H4 (cell line): Measurements from ENCODE around the gene MAPK4. TPM values are rescaled to one million over a fixed set of nuclear protein-coding genes. Genes with fewer than 3 reads are reported as not detected.

Source experiments
- DNase-seq: peaks from one replicate; pipeline ENCODE4 v3.0.0-alpha.2; 2015; ENCODE audit warnings: low spot score
- total RNA-seq: library from RNA; depleted of rRNA; stranded (reverse); fragments of >200 nt; shearing (Covaris generic); gene quantifications from 2 replicates; pipeline ENCODE4 v1.2.3, GENCODE V29; 2014

MAPK4 gene
- total RNA-seq, 1 experiment from 2014 or later = 0.10 TPM

GRCh38 chr18:50719471-50720324, 159.8 kb downstream of the MAPK4 start:
- no peak for DNase-seq

- no peak for DNase-seq
Observed at GRCh38 chr18:50720325-50720674, 160.4 kb downstream of the MAPK4 start.

- DNase-seq = no peak
Observed at GRCh38 chr18:50721006-50721405, 161.1 kb downstream of the MAPK4 start.

- no peak for DNase-seq
Observed at GRCh38 chr18:50721451-50722120, 161.7 kb downstream of the MAPK4 start.

GRCh38 chr18:50722311-50722710, 162.4 kb downstream of the MAPK4 start:
- no peak for DNase-seq

GRCh38 chr18:50724751-50725151, 164.9 kb downstream of the MAPK4 start:
- DNase-seq = no peak

- no peak for DNase-seq
Observed at GRCh38 chr18:50726960-50727589, 167.2 kb downstream of the MAPK4 start.

GRCh38 chr18:50727721-50728471, 168.0 kb downstream of the MAPK4 start:
- no peak for DNase-seq

- DNase-seq = no peak
Observed at GRCh38 chr18:50729376-50729775, 169.5 kb downstream of the MAPK4 start.

GRCh38 chr18:50729986-50730385, 170.1 kb downstream of the MAPK4 start:
- DNase-seq = no peak

GRCh38 chr18:50734342-50734741, 174.5 kb downstream of the MAPK4 start:
- DNase-seq = no peak

- DNase-seq = no peak
Observed at GRCh38 chr18:50734886-50735285, 175.0 kb downstream of the MAPK4 start.

- DNase-seq = no peak
Observed at GRCh38 chr18:50737127-50737526, 177.2 kb downstream of the MAPK4 start.

GRCh38 chr18:50738098-50738757, 178.3 kb downstream of the MAPK4 start:
- no peak for DNase-seq

- DNase-seq = no peak
Observed at GRCh38 chr18:50742952-50743351, 183.1 kb downstream of the MAPK4 start.

GRCh38 chr18:50744253-50744652, 184.4 kb downstream of the MAPK4 start:
- no peak for DNase-seq

- DNase-seq = no peak
Observed at GRCh38 chr18:50745945-50746344, 186.1 kb downstream of the MAPK4 start.

- no peak for DNase-seq
Observed at GRCh38 chr18:50747849-50748242, 188.0 kb downstream of the MAPK4 start.

- DNase-seq = no peak
Observed at GRCh38 chr18:50748243-50749229, 188.6 kb downstream of the MAPK4 start.

- DNase-seq = no peak
Observed at GRCh38 chr18:50749421-50749820, 189.5 kb downstream of the MAPK4 start.
